Left renal pelvis (tissue), 4 donors: ENCODE results near the gene MBTPS1. TPM values are rescaled to one million over a fixed set of nuclear protein-coding genes. Genes with fewer than 3 reads are reported as not detected.
A peak's percentile ranks its signal among the peaks of the same experiment; 100 is the strongest.

ENCODE experiments used
- DNase-seq, 4 donors: peaks; one replicate each; pipeline ENCODE4 v3.0.0-alpha.2; 2013; ENCODE audit warnings: low read depth in 4 of 4, low spot score in 3 of 4
- polyA plus RNA-seq, 4 donors: library from polyadenylated mRNA; unstranded; fragments of 120-200 nt; gene quantifications; one replicate each; pipeline ENCODE4 v1.2.1, GENCODE V29; 2013; ENCODE audit not compliant: insufficient read length in 4 of 4

The MBTPS1 gene
- polyA plus RNA-seq, 4 donors, result 111 to 142 (median 112) TPM

DNA sequence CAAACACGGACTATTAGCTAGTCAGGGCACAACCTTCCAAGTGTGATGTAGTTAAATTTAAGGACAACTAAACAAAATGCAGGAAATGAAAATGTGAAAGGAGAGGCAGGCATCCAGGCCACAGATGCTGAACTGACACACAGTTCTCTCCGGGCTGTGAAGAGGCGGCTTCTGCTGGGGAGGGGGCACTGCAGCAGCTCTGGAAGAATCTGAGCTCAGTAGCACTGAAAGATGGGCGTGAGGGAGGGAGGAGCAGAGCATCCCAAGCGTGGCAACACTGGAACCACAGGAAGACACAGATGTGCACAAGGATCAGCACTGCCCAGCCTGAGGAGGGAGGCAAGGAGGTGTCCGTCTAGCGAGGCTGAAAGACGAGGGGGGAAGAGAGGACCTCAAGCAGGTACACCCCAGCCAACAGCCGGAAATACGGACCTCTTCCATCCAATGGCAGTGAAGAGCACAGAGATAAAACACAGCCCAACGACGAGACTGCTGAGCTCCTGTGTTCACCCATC is 11.4 kb downstream of the MBTPS1 start:
- DNase-seq, result no peak

- DNase-seq, result no peak
Observed at GRCh38 chr16:84104231-84104630, 12.5 kb downstream of the MBTPS1 start.

GRCh38 chr16:84103678-84104077 is 13.1 kb downstream of the MBTPS1 start:
- no peak for DNase-seq

DNA sequence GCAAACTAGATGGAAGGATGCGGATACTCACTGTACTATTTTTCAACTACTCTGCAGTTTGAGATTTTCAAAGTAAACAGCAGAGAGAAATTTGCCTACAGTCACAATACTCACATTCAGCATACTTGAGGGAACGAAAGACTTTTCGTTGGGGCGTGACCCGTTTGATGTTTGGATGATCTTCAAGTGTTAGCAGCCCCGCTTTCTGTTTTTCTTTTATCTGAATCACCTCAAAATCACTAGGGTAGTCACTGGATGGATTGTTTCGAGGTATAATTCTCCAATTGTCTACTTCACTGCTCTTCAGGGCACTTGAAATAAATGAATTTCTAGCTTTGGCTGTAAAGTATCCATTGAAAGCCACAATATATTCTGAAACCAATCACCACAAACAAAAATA is 17.8 kb downstream of the MBTPS1 start:
- DNase-seq, result no peak

DNA sequence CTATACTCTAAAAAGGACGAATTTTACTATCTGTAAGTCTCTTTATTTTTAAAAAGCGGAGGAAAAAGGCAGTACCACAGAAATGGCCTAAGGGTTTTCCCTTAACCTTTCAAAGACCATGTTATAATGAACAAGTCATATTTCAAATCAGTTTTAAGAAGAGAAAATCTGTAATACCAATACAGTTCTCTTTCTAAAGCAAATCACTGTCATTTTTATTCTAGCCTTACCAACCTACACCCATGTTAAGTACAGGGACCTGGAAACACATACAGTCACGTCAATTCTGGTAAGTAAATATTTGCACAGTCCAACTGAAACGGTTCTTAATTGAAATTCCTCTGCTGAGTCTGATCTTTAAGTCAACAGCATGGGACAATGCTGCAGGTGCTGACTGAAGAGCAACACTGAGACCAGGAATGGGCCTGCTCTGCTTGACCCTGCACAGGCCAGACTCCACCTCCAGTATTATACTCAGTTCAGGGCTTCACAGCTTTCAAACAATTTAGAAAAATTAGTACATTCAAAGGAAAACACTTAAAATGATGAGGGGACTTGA is 20.2 kb downstream of the MBTPS1 start:
- DNase-seq, result no peak

GRCh38 chr16:84095466-84095865 is 21.3 kb downstream of the MBTPS1 start:
- DNase-seq, result no peak

- no peak for DNase-seq
Observed at GRCh38 chr16:84093879-84094270, 22.9 kb downstream of the MBTPS1 start.

DNA sequence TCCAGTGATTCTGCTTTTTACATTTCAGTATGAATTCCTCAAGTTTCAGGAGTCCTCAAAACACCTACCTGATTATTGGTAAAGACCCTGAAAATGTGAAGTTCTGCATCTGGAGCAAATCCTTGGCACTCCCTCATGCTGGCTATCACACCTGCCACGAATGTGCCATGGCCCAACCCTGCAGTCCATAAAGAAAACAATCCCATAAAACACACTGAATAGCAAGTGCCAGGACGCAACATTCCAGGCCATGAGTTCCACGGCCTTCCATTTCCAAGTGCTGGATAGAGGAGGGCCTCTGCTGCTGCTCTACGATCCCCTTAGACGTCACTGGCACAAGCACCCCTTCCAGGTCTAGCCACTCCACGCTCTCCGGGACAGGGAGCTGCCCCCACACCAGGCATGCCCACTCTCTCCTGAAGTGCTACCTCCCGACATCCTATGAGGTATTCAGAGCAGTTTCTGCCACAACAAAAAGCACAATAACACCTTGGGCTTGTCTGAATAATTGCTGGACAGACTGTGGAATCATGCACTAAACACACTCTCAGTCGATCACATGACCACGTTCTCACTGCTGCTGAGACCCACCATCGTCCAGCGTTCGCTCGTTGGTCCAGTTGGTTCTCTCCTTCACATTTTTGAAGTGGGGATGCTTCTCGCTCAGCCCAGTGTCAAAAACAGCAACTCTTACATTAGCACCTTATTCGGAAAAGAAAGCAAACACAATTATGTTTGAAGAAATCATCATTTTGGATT is 23.4 kb downstream of the MBTPS1 start:
- DNase-seq, result no peak

GRCh38 chr16:84091460-84091859 is 25.3 kb downstream of the MBTPS1 start:
- no peak for DNase-seq

DNA sequence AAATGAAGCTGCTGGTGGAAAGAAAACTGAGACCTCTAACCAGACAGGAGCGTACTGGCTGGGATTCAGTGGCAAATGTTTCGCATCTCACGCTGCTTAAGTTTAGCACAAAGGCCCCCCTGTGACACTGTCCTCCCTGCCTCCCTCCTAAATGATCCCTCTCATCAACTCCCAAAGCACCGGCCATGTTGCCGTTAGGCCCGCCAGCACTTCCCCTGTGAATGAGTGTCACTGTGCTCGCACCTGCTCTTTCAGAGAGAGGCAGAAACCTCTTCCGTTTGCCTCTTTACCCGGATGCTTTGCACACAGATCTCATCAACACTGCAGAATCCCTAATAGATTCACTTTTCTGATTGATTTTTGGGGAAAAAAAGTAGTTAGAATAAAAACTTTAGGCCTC is 26.5 kb downstream of the MBTPS1 start:
- DNase-seq, result no peak

- no peak for DNase-seq
Observed at GRCh38 chr16:84088695-84089395, 27.9 kb downstream of the MBTPS1 start.

GRCh38 chr16:84087466-84088151 is 29.1 kb downstream of the MBTPS1 start:
- no peak for DNase-seq

- DNase-seq, result no peak
Observed at GRCh38 chr16:84087001-84087400, 29.7 kb downstream of the MBTPS1 start.

GRCh38 chr16:84086341-84086740 is 30.4 kb downstream of the MBTPS1 start:
- DNase-seq, result no peak

DNA sequence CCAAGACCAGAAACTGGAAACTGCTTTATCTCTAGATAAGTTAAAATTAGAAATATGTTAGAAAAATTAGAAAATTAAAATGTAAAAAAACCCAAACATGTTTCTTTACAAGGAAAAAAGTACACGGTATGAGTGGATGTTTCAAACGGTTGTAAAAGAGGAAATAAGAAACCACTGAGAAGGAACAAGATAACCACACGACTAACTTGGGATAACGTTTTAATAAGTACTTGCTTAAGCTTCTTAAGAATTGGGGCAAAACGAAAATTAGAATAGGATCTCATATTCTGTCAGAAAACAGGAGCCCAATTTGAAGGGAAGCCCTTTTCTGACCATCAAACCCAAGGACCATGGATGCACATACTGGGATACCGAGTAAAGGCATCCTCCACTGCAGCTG is 31.0 kb downstream of the MBTPS1 start:
- DNase-seq, result no peak

DNA sequence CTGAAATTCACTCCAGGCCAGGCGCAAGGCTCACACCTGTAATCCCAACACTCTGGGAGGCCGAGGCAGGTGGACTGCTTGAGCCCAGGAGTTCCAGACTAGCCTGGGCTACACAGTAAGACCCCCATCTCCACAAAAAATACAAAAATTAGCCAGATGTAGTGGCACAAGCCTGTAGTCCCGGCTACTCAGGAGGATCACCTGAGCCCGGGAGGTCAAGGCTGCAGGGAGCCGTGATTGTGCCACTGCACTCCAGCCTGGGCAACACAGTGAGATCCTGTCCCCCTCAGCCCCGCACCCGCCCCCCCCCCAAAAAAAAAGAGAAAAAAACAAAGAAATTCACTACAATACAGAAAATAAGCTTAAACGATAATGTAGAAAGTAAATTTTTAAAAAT is 31.5 kb downstream of the MBTPS1 start:
- no peak for DNase-seq

DNA sequence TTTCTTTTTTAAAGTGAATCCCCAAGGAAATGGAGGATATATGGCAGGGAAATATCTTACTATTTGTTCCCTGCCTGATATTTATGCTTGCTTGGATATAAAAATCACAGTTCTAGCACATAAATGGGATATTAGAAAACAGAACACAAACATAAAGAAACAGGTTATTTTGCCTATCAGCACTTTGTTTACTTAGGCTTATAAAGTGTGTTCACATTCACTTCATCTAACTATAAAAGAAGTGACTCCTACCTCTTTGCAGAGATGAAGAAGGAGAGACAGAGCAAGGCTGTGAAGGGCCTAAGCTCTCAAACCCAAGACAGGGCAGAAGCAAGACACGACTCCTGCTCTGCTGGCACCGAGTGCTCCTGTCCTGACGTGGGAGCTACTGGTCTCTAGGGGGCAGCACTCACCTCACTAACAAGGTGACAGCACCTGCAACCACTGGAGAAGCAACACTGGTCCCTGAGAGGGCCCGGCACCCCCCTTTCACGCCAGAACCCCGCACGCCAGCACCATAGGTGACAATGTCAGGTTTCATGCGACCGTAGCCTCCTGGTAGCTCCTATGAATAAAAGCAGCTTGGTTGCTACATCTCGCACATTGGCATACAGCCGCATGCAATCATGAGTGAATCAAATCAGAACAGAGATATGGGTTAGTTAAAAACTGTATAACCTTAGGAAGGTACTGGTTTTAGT is 32.0 kb downstream of the MBTPS1 start:
- DNase-seq, result peak; percentile 14 to 41 (median 30)

- DNase-seq, result no peak
Observed at GRCh38 chr16:84082835-84083569, 33.7 kb downstream of the MBTPS1 start.

DNA sequence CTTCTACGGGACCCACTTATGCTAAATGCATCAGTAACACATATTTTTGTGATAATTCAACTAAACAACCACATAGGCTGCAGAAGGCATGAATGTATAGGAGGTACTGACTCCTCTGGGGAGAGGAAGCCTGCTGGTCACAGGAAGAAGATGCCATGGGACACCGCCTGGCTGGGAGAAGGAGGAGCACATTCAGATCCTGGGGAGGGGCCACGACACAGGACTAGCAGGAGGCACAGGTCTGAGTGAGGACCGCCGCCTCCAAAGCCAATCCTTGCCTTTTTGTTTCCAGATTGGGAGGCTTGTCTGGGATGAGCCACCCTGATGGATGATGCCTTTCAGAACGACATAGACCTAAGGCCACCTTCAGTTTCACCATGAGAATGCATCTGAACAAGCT is 34.6 kb downstream of the MBTPS1 start:
- DNase-seq, result no peak

DNA sequence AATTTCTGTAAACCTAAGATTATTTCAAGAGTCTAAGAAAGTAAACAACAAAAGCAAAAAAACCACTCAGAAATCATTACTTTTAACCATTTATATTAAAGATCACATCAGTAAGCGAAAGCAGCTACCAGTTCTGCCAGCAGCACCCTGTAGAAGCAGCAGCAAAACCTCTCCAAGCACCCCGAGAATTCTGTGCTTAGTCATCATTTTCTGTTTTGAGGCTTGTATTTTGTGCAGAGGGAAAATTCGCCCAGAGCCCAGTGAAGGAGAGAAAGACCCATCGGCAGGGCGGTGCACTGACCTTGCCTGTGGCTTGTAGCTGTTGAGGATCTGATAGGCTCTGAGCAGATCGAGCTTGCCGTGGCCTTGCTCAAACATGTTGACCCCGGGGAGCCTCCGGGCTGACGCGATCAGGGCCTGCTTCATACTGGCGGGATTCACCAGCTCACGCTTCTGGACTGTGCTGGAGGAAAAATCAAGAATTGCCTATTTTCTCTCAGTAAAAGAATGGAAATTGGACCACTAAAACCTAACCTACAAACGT is 35.2 kb downstream of the MBTPS1 start:
- DNase-seq, result no peak
